C4-2B (cell line): ENCODE measurements around the gene VPS33B.

ENCODE experiments used
- CTCF ChIP-seq: fragments of 450-650 bp; conservative IDR thresholded peaks from 2 replicates; pipeline ENCODE4 v1.5.1; 2017; ENCODE audit warnings: mild to moderate bottlenecking
- ZFX ChIP-seq: fragments of 450-650 bp; IDR thresholded peaks from 2 replicates; pipeline ENCODE4 v1.6.1; 2017

GRCh38 chr15:90981681-90982080, 40.7 kb downstream of the VPS33B start:
- TF ChIP-seq CTCF: no peak
- TF ChIP-seq ZFX: no peak
